HUDEP-2 (cell line): ENCODE measurements around the gene STXBP5.
"Not testable (repeated sequence)": the region's sequence is repeated elsewhere in the genome, so short reads cannot be mapped to it uniquely, and the experiment has no call there.

ENCODE experiments used
- DNase-seq, 76 experiments: peaks; one replicate each; lab custom pipeline; 2025; ENCODE audit not compliant: unreplicated experiment in 76 of 76; lab: John Stamatoyannopoulos, UW

Gene STXBP5

GRCh38 chr6:147234685-147235084, 30.5 kb downstream of the STXBP5 start:
- DNase-seq: no peak

GRCh38 chr6:147238164-147238563, 33.9 kb downstream of the STXBP5 start:
- no peak for DNase-seq

- no peak for DNase-seq
These were observed 34.7 kb downstream of the STXBP5 start for GRCh38 chr6:147238906-147239305.

- DNase-seq: no peak
These were observed 40.6 kb downstream of the STXBP5 start for GRCh38 chr6:147244832-147245231.

GRCh38 chr6:147245693-147246092, 41.5 kb downstream of the STXBP5 start:
- no peak for DNase-seq

GRCh38 chr6:147246853-147247635, 42.8 kb downstream of the STXBP5 start:
- DNase-seq: no peak

GRCh38 chr6:147248859-147249258, 44.6 kb downstream of the STXBP5 start:
- no peak for DNase-seq

GRCh38 chr6:147251072-147251471, 46.9 kb downstream of the STXBP5 start:
- no peak for DNase-seq

- not testable (repeated sequence) for DNase-seq
These were observed 50.8 kb downstream of the STXBP5 start for GRCh38 chr6:147254929-147255473.

GRCh38 chr6:147255948-147256674, 51.9 kb downstream of the STXBP5 start:
- DNase-seq: no peak

- DNase-seq: no peak
These were observed 53.5 kb downstream of the STXBP5 start for GRCh38 chr6:147257760-147258159.

GRCh38 chr6:147260091-147260490, 55.9 kb downstream of the STXBP5 start:
- no peak for DNase-seq

- DNase-seq: no peak
These were observed 58.7 kb downstream of the STXBP5 start for GRCh38 chr6:147262946-147263345.

GRCh38 chr6:147266821-147267220, 62.6 kb downstream of the STXBP5 start:
- no peak for DNase-seq

- no peak for DNase-seq
These were observed 63.4 kb downstream of the STXBP5 start for GRCh38 chr6:147267658-147268057.

GRCh38 chr6:147268254-147268653, 64.0 kb downstream of the STXBP5 start:
- DNase-seq: no peak

- DNase-seq: no peak
These were observed 69.8 kb downstream of the STXBP5 start for GRCh38 chr6:147274012-147274411.

- no peak for DNase-seq
These were observed 70.6 kb downstream of the STXBP5 start for GRCh38 chr6:147274776-147275175.

GRCh38 chr6:147278891-147279290, 74.7 kb downstream of the STXBP5 start:
- DNase-seq: no peak

GRCh38 chr6:147279427-147279826, 75.2 kb downstream of the STXBP5 start:
- DNase-seq: no peak

- no peak for DNase-seq
These were observed 77.8 kb downstream of the STXBP5 start for GRCh38 chr6:147281895-147282565.
